Lower lobe of right lung (tissue), 2 donors: ENCODE results near the gene ADGRL2. TPM values are rescaled to one million over a fixed set of nuclear protein-coding genes. Genes with fewer than 3 reads are reported as not detected.

ENCODE experiments used
- ATAC-seq, 2 donors: fragments of 200-7000 bp; cut with Tn5 transposase; one replicate each; pipeline ENCODE4 v1.9.1; 2020 to 2022; ENCODE audit warnings: mild to moderate bottlenecking in 2 of 2, moderate library complexity in 2 of 2
- DNase-seq: peaks from one replicate; pipeline ENCODE4 v3.0.0-alpha.2; 2020
- H3K27ac ChIP-seq: fragments of 200-600 bp; one replicate; pipeline ENCODE4 v1.8.0; 2022
- H3K27me3 ChIP-seq: fragments of 200-600 bp; one replicate; pipeline ENCODE4 v1.8.0; 2022; ENCODE audit warnings: low read depth
- H3K36me3 ChIP-seq: fragments of 200-600 bp; one replicate; pipeline ENCODE4 v1.8.0; 2022; ENCODE audit warnings: mild to moderate bottlenecking
- H3K4me1 ChIP-seq: fragments of 200-600 bp; one replicate; pipeline ENCODE4 v1.8.0; 2022
- H3K4me3 ChIP-seq: fragments of 200-600 bp; one replicate; pipeline ENCODE4 v1.8.0; 2022; ENCODE audit warnings: mild to moderate bottlenecking
- H3K9me3 ChIP-seq: fragments of 200-600 bp; one replicate; pipeline ENCODE4 v1.8.0; 2022
- intact Hi-C: fragments of 100-400 bp; cut with DNase I; formaldehyde crosslinking; loops from one replicate; pipeline ENCODE4 v1.11.0; 2022
- total RNA-seq: library from RNA; stranded (reverse); fragmentation: NEBNext Ultra II Directional; extraction: Animal tissue kit (Norgen Biotek cat#: 25700); gene quantifications from one replicate; pipeline ENCODE4 v1.2.1, GENCODE V29; 2021
- TF ChIP-seq, protein P1 (sequence below): fragments of 200-600 bp; IDR thresholded peaks from one replicate; pipeline ENCODE4 v1.8.0; 2022; ENCODE audit warnings: antibody characterized with exemption, mild to moderate bottlenecking
- donor health status: DM: no; HTN: yes; CAD: no; lungs with severe emphysema.

Gene ADGRL2
- total RNA-seq, 1 donor from 2014 or later, result 97.9 TPM

DNA sequence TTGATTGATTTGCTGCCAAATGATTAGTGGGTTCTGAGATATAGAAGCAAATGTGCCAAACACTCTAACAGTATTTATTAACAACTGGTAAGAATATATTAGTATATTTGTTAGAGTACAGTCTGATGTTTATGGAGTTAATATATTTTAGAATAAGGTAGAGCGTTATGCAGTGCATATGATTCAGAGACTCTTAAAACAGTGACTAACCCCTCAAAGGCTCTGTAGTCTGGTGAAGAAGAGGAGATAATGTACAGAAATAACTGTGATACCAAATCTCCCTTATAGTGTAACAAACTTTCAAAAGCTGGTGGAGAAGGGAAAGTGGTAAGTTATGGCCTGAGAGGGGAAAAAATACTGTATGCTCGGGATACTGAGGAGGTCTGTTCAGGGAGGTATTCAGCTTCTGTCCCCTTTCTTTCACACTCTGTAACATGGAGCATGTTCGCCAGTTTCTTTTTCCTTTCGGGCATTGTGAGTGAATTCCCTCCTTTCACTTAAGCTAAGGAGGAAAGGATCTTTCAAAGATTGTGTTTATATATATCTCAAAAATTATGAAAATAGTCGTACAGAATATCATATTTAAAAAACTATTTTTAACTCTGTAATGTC is 121.2 kb downstream of the ADGRL2 start:
- ATAC-seq, result no peak
- intact Hi-C loops, result no loop called here
- peaks cover 12% of the 10 kb centered on the region for H3K4me1 ChIP-seq
- H3K27me3 ChIP-seq, result no peaks in the 10 kb centered on the region
- H3K9me3 ChIP-seq, result no peaks in the 10 kb centered on the region
- DNase-seq, result no peak
- no peaks in the 10 kb centered on the region for H3K36me3 ChIP-seq
- no peak overlapping the region for H3K27ac ChIP-seq
- TF ChIP-seq, protein P1, sequence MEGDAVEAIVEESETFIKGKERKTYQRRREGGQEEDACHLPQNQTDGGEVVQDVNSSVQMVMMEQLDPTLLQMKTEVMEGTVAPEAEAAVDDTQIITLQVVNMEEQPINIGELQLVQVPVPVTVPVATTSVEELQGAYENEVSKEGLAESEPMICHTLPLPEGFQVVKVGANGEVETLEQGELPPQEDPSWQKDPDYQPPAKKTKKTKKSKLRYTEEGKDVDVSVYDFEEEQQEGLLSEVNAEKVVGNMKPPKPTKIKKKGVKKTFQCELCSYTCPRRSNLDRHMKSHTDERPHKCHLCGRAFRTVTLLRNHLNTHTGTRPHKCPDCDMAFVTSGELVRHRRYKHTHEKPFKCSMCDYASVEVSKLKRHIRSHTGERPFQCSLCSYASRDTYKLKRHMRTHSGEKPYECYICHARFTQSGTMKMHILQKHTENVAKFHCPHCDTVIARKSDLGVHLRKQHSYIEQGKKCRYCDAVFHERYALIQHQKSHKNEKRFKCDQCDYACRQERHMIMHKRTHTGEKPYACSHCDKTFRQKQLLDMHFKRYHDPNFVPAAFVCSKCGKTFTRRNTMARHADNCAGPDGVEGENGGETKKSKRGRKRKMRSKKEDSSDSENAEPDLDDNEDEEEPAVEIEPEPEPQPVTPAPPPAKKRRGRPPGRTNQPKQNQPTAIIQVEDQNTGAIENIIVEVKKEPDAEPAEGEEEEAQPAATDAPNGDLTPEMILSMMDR, result no peak
- no peak overlapping the region for H3K4me3 ChIP-seq

DNA sequence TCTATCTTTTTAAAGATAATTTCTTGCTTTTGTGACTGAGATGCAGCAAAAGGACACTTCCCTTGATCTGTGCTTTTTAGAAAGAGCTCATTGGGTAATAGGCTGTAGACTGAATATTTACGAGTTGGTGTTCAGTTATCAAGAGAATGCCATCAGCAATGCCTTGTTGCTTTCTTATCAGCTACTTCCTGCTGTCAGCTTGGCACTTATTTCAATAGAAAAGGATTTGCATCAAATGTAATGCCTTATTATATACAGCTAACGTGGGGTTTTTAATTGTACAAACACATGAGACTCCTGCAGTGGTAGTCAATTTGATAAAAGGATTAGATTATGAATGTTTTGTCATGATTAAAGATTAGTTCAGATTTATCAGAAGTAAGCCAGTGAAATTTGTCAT is 122.2 kb downstream of the ADGRL2 start:
- intact Hi-C loops, result no loop called here
- H3K4me3 ChIP-seq, result no peak overlapping the region
- DNase-seq (no peak), ATAC-seq (no peak)
- peaks cover 12% of the 10 kb centered on the region for H3K4me1 ChIP-seq
- no peaks in the 10 kb centered on the region for H3K36me3 ChIP-seq
- no peaks in the 10 kb centered on the region for H3K9me3 ChIP-seq
- TF ChIP-seq, protein P1, result no peak
- H3K27me3 ChIP-seq, result no peaks in the 10 kb centered on the region
- no peak overlapping the region for H3K27ac ChIP-seq

DNA sequence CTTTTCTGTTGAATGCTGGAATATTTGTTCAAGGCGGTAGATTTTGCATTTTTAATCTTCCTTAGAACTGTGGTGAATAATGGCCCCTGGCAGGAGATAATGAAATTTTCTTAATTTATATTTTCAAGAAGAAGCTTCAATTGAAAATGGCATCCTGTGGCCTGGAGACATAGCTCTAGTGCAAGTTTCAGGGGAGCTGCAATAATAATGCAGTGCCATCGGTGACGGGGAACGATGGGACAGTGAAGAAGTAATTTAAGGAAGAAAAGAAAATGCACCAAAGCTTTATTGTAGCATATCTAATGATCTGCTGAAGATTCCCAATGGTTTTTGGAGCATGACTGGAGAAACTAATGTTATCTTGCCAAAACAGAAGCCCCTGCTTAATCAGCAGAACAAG is 128.4 kb downstream of the ADGRL2 start:
- Histone ChIP-seq H3K36me3 (no peaks in the 10 kb centered on the region), H3K27ac (no peak overlapping the region), H3K9me3 (no peaks in the 10 kb centered on the region), H3K4me1 (no peaks in the 10 kb centered on the region), H3K4me3 (no peak overlapping the region), H3K27me3 (no peaks in the 10 kb centered on the region)
- intact Hi-C loops, result no loop called here
- ATAC-seq (no peak), DNase-seq (no peak)
- TF ChIP-seq, protein P1, result no peak

DNA sequence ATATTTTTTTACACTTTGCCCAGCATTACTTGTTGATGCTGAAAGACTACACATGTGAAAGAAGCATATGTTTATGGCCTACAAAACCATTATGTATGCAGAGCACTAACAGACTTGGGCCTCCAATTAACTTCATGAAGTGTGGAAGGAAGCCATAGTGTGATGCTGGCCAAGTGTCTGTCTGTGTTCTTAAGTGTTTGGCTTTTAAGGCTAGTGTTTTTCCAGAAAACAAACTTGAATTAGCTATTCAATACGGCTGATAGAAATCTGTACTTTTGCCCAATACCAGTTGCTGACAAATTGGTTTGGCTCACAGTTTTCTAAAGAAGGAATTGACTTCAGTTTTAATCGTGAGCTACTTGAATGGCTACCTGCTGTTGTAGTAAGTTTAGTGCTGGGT is 136.1 kb downstream of the ADGRL2 start:
- TF ChIP-seq, protein P1, result no peak
- no peak for ATAC-seq
- Histone ChIP-seq H3K27me3 (no peaks in the 10 kb centered on the region), H3K9me3 (no peaks in the 10 kb centered on the region), H3K4me3 (no peak overlapping the region), H3K27ac (no peak overlapping the region), H3K36me3 (no peaks in the 10 kb centered on the region), H3K4me1 (peaks cover 11% of the 10 kb centered on the region)
- intact Hi-C loops, result no loop called here
- no peak for DNase-seq

DNA sequence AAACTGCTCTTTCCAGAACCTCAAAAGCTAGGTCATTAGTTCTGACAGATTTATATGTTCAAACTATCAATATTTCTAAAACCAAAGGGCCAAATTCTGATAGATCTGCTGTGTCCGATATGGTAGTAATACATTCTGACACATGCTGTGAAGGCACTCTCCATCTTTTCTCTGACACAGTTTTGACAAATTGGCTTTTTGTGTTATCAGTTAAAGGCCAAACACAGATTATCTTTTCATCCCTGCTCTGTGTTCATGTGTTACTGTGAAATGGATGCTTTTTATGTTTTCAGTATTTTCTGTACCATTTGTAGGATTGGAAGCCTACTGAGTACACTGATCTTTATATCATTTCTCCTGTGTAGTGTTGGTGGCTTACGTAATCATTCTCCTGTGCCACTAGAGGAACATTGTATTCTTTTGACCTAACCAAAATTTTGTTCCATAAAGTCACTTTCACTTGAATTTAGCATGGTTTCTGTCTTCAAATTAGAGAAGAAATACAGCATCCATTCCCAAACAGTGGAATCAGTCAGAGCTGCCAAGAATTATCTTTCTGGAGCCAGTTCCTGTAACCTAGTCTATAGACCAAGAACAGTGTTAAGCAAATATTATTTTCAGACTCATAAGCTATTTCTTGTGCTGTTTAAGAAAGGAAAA is 137.2 kb downstream of the ADGRL2 start:
- intact Hi-C loops, result no loop called here
- TF ChIP-seq, protein P1, result no peak
- ATAC-seq (no peak), DNase-seq (no peak)
- Histone ChIP-seq H3K4me1 (peaks cover 11% of the 10 kb centered on the region), H3K4me3 (no peak overlapping the region), H3K36me3 (no peaks in the 10 kb centered on the region), H3K9me3 (no peaks in the 10 kb centered on the region), H3K27me3 (no peaks in the 10 kb centered on the region), H3K27ac (no peak overlapping the region)
